Effector memory CD4-positive, alpha-beta T cell (primary cell): Measurements from ENCODE around the gene XXYLT1.

Experiments
- DNase-seq, 3 donors: peaks; one replicate each; pipeline ENCODE4 v3.0.0-alpha.2; 2020
- H3K27ac ChIP-seq: 2 replicates; pipeline ENCODE4 v1.7.0; 2013; ENCODE audit warnings: mild to moderate bottlenecking, low read length, moderate library complexity; ENCODE audit not compliant: insufficient read depth, poor library complexity, severe bottlenecking
- H3K27me3 ChIP-seq: replicated peaks from 2 replicates; pipeline ENCODE4 v1.7.0; 2013; ENCODE audit warnings: mild to moderate bottlenecking, low read length; ENCODE audit not compliant: insufficient read depth, control insufficient read depth, poor library complexity, severe bottlenecking
- H3K36me3 ChIP-seq: 2 replicates; pipeline ENCODE4 v1.7.0; 2013; ENCODE audit warnings: mild to moderate bottlenecking, low read length, moderate library complexity; ENCODE audit not compliant: control insufficient read depth, insufficient read depth
- H3K4me1 ChIP-seq: 2 replicates; pipeline ENCODE4 v1.7.0; 2013; ENCODE audit warnings: low read length, mild to moderate bottlenecking; ENCODE audit not compliant: control insufficient read depth, insufficient read depth, poor library complexity, severe bottlenecking
- H3K4me3 ChIP-seq: 2 replicates; pipeline ENCODE4 v1.7.0; 2013; ENCODE audit warnings: low read length, low read depth, mild to moderate bottlenecking; ENCODE audit not compliant: insufficient read depth, poor library complexity, severe bottlenecking
- H3K9me3 ChIP-seq: 2 replicates; pipeline ENCODE4 v1.7.0; 2013; ENCODE audit warnings: mild to moderate bottlenecking, low read length, moderate library complexity; ENCODE audit not compliant: control insufficient read depth

The XXYLT1 gene

GRCh38 chr3:195160908-195161434 lies 110.0 kb downstream of the XXYLT1 start:
- Histone ChIP-seq H3K4me1 (no peaks in the 10 kb centered on the region), H3K4me3 (no peak overlapping the region), H3K36me3 (no peaks in the 10 kb centered on the region), H3K9me3 (no peaks in the 10 kb centered on the region), H3K27me3 (no peaks in the 10 kb centered on the region), H3K27ac (no peak overlapping the region)
- DNase-seq: no peak

- Histone ChIP-seq H3K27ac (no peak overlapping the region), H3K27me3 (no peaks in the 10 kb centered on the region), H3K36me3 (no peaks in the 10 kb centered on the region), H3K9me3 (no peaks in the 10 kb centered on the region), H3K4me3 (no peak overlapping the region), H3K4me1 (no peaks in the 10 kb centered on the region)
- no peak for DNase-seq
Observed at GRCh38 chr3:195160257-195160898, 110.6 kb downstream of the XXYLT1 start.

GRCh38 chr3:195159814-195160165 lies 111.2 kb downstream of the XXYLT1 start:
- Histone ChIP-seq H3K4me3 (no peak overlapping the region), H3K4me1 (no peaks in the 10 kb centered on the region), H3K36me3 (no peaks in the 10 kb centered on the region), H3K27me3 (no peaks in the 10 kb centered on the region), H3K27ac (no peak overlapping the region), H3K9me3 (no peaks in the 10 kb centered on the region)
- DNase-seq: no peak

GRCh38 chr3:195159117-195159813 lies 111.7 kb downstream of the XXYLT1 start:
- Histone ChIP-seq H3K4me1 (no peaks in the 10 kb centered on the region), H3K27ac (no peak overlapping the region), H3K27me3 (no peaks in the 10 kb centered on the region), H3K36me3 (no peaks in the 10 kb centered on the region), H3K4me3 (no peak overlapping the region), H3K9me3 (no peaks in the 10 kb centered on the region)
- no peak for DNase-seq

- no peaks in the 10 kb centered on the region for H3K4me1 ChIP-seq
- H3K4me3 ChIP-seq: no peak overlapping the region
- H3K9me3 ChIP-seq: no peaks in the 10 kb centered on the region
- no peaks in the 10 kb centered on the region for H3K27me3 ChIP-seq
- no peaks in the 10 kb centered on the region for H3K36me3 ChIP-seq
- no peak for DNase-seq
- no peak overlapping the region for H3K27ac ChIP-seq
Observed at GRCh38 chr3:195156286-195156890, 114.6 kb downstream of the XXYLT1 start.

GRCh38 chr3:195155570-195156241 lies 115.3 kb downstream of the XXYLT1 start:
- H3K27ac ChIP-seq: no peak overlapping the region
- H3K4me3 ChIP-seq: no peak overlapping the region

GRCh38 chr3:195154793-195155535 lies 116.0 kb downstream of the XXYLT1 start:
- no peaks in the 10 kb centered on the region for H3K9me3 ChIP-seq
- H3K4me3 ChIP-seq: no peak overlapping the region
- no peaks in the 10 kb centered on the region for H3K36me3 ChIP-seq
- no peak for DNase-seq
- no peaks in the 10 kb centered on the region for H3K27me3 ChIP-seq
- no peak overlapping the region for H3K27ac ChIP-seq
- no peaks in the 10 kb centered on the region for H3K4me1 ChIP-seq

More at GRCh38 chr3:195155570-195156241, 115.3 kb downstream of the XXYLT1 start:
- H3K4me1 ChIP-seq: no peaks in the 10 kb centered on the region
- no peaks in the 10 kb centered on the region for H3K9me3 ChIP-seq
- H3K36me3 ChIP-seq: no peaks in the 10 kb centered on the region
- DNase-seq: no peak
- no peaks in the 10 kb centered on the region for H3K27me3 ChIP-seq

GRCh38 chr3:195154111-195154791 lies 116.7 kb downstream of the XXYLT1 start:
- Histone ChIP-seq H3K36me3 (no peaks in the 10 kb centered on the region), H3K27ac (no peak overlapping the region), H3K4me3 (no peak overlapping the region), H3K9me3 (no peaks in the 10 kb centered on the region), H3K27me3 (no peaks in the 10 kb centered on the region), H3K4me1 (no peaks in the 10 kb centered on the region)
- no peak for DNase-seq

GRCh38 chr3:195153653-195154052 lies 117.3 kb downstream of the XXYLT1 start:
- Histone ChIP-seq H3K4me3 (no peak overlapping the region), H3K4me1 (no peaks in the 10 kb centered on the region), H3K27me3 (no peaks in the 10 kb centered on the region), H3K27ac (no peak overlapping the region), H3K36me3 (no peaks in the 10 kb centered on the region), H3K9me3 (no peaks in the 10 kb centered on the region)
- no peak for DNase-seq
